WTC11 (cell line): ENCODE measurements around the gene LRTM1. TPM values are rescaled to one million over a fixed set of nuclear protein-coding genes. Genes with fewer than 3 reads are reported as not detected.

Experiments used
- ATAC-seq: fragments of 200-7000 bp; cut with Tn5 transposase; 2 replicates; pipeline ENCODE4 v1.10.0; 2021; ENCODE audit warnings: mild to moderate bottlenecking, moderate library complexity
- CTCF ChIA-PET: fragments of 300-600 bp; sonication (Branson Sonifier 250); formaldehyde crosslinking; loops from one replicate; lab custom pipeline; 2021; ENCODE audit warnings: antibody characterized with exemption; lab: Charles Lee
- POLR2A ChIA-PET: fragments of 350-600 bp; sonication (Branson Sonifier 250); formaldehyde crosslinking; loops from one replicate; lab custom pipeline; 2021; ENCODE audit warnings: antibody characterized with exemption; lab: Charles Lee
- DNase-seq: peaks from one replicate; pipeline ENCODE4 v3.0.0; 2021; ENCODE audit warnings: low spot score
- H3K27ac Mint-ChIP-seq: 2 replicates; pipeline ENCODE4 v1.8.0; 2021; ENCODE audit warnings: mixed read lengths
- H3K27me3 Mint-ChIP-seq: 2 replicates; pipeline ENCODE4 v1.8.0; 2021; ENCODE audit warnings: low read depth, mild to moderate bottlenecking, moderate library complexity, mixed read lengths
- H3K36me3 Mint-ChIP-seq: 2 replicates; pipeline ENCODE4 v1.8.0; 2021; ENCODE audit warnings: mixed read lengths
- H3K4me1 Mint-ChIP-seq: 2 replicates; pipeline ENCODE4 v1.8.0; 2022; ENCODE audit warnings: mixed read lengths
- H3K4me3 Mint-ChIP-seq: 2 replicates; pipeline ENCODE4 v1.8.0; 2021; ENCODE audit warnings: mild to moderate bottlenecking, moderate library complexity, mixed read lengths
- H3K9me3 Mint-ChIP-seq: 2 replicates; pipeline ENCODE4 v1.8.0; 2021; ENCODE audit warnings: mixed read lengths
- CREB1 ChIP-seq: sonication (generic); formaldehyde crosslinking; IDR thresholded peaks from 2 replicates; pipeline ENCODE4 v1.8.0; 2023; ENCODE audit warnings: mild to moderate bottlenecking, missing genetic modification reagents
- EMX1 ChIP-seq: fragments of 250-450 bp; sonication (Bioruptor Pico); IDR thresholded peaks from 2 replicates; pipeline ENCODE4 v1.8.0; 2021; ENCODE audit warnings: mild to moderate bottlenecking
- ESRRA ChIP-seq: sonication (generic); formaldehyde crosslinking; IDR thresholded peaks from 2 replicates; pipeline ENCODE4 v1.8.1; 2022; ENCODE audit warnings: mild to moderate bottlenecking, missing genetic modification reagents, borderline replicate concordance
- ETV6 ChIP-seq: sonication (generic); formaldehyde crosslinking; IDR thresholded peaks from 2 replicates; pipeline ENCODE4 v1.8.1; 2022; ENCODE audit warnings: mild to moderate bottlenecking, missing genetic modification reagents
- IRF2 ChIP-seq: sonication (generic); formaldehyde crosslinking; IDR thresholded peaks from 2 replicates; pipeline ENCODE4 v1.8.0; 2022; ENCODE audit warnings: low read depth, missing genetic modification reagents, borderline replicate concordance
- MXD4 ChIP-seq: fragments of 250-450 bp; sonication (Bioruptor Pico); IDR thresholded peaks from 2 replicates; pipeline ENCODE4 v1.8.0; 2021; ENCODE audit warnings: mild to moderate bottlenecking, moderate library complexity, borderline replicate concordance
- PRDM15 ChIP-seq: sonication (generic); formaldehyde crosslinking; IDR thresholded peaks from 2 replicates; pipeline ENCODE4 v1.8.0; 2022; ENCODE audit warnings: missing genetic modification reagents
- RORB ChIP-seq: fragments of 250-450 bp; sonication (Bioruptor Pico); IDR thresholded peaks from 2 replicates; pipeline ENCODE4 v1.9.0; 2021; ENCODE audit warnings: mild to moderate bottlenecking
- SMAD3 ChIP-seq: sonication (generic); formaldehyde crosslinking; IDR thresholded peaks from 2 replicates; pipeline ENCODE4 v1.8.0; 2022; ENCODE audit warnings: missing genetic modification reagents, mild to moderate bottlenecking, borderline replicate concordance
- SP1 ChIP-seq: sonication (generic); formaldehyde crosslinking; conservative IDR thresholded peaks from 2 replicates; pipeline ENCODE4 v1.8.1; 2022; ENCODE audit warnings: missing genetic modification reagents
- STAT6 ChIP-seq: sonication (generic); formaldehyde crosslinking; conservative IDR thresholded peaks from 2 replicates; pipeline ENCODE4 v1.8.1; 2023; ENCODE audit warnings: mild to moderate bottlenecking, low read depth, missing genetic modification reagents, moderate library complexity
- TEAD1 ChIP-seq: sonication (generic); formaldehyde crosslinking; IDR thresholded peaks from 2 replicates; pipeline ENCODE4 v1.8.0; 2022; ENCODE audit warnings: mild to moderate bottlenecking, missing genetic modification reagents
- ZNF138 ChIP-seq: sonication (generic); formaldehyde crosslinking; conservative IDR thresholded peaks from 2 replicates; pipeline ENCODE4 v1.8.1; 2022; ENCODE audit warnings: mild to moderate bottlenecking, moderate library complexity, missing genetic modification reagents
- ZNF396 ChIP-seq: fragments of 250-450 bp; sonication (Bioruptor Pico); IDR thresholded peaks from 2 replicates; pipeline ENCODE4 v1.8.0; 2021; ENCODE audit warnings: mild to moderate bottlenecking, moderate library complexity, borderline replicate concordance
- ZNF425 ChIP-seq: fragments of 250-450 bp; sonication (Bioruptor Pico); conservative IDR thresholded peaks from 2 replicates; pipeline ENCODE4 v1.9.0; 2021; ENCODE audit warnings: mild to moderate bottlenecking
- ZNF512 ChIP-seq: sonication (generic); formaldehyde crosslinking; IDR thresholded peaks from 2 replicates; pipeline ENCODE4 v1.8.1; 2022; ENCODE audit warnings: missing genetic modification reagents, borderline replicate concordance
- ZNF671 ChIP-seq: fragments of 250-450 bp; sonication (Bioruptor Pico); IDR thresholded peaks from 2 replicates; pipeline ENCODE4 v1.8.0; 2021; ENCODE audit warnings: mild to moderate bottlenecking
- ZSCAN18 ChIP-seq: fragments of 250-450 bp; sonication (Bioruptor Pico); IDR thresholded peaks from 2 replicates; pipeline ENCODE4 v2.1.2; 2022; ENCODE audit warnings: mild to moderate bottlenecking, moderate library complexity
- total RNA-seq: library from RNA; stranded (reverse); gene quantifications from 3 replicates; pipeline ENCODE4 v1.2.3, GENCODE V29; 2021
- TF ChIP-seq, protein P1 (sequence below): fragments of 250-450 bp; sonication (Bioruptor Pico); IDR thresholded peaks from 2 replicates; pipeline ENCODE4 v1.8.0; 2021; ENCODE audit warnings: mild to moderate bottlenecking
- TF ChIP-seq, protein P2 (sequence below): sonication (generic); formaldehyde crosslinking; IDR thresholded peaks from 2 replicates; pipeline ENCODE4 v1.8.0; 2022; ENCODE audit warnings: mild to moderate bottlenecking, missing genetic modification reagents

Gene LRTM1
- total RNA-seq, 1 experiment from 2014 or later, result not detected

- TF ChIP-seq ZSCAN18, result no peak
- TF ChIP-seq ZNF396 (CRISPR knock-in tag), result no peak
- TF ChIP-seq TEAD1, result no peak
Measured at GRCh38 chr3:54949491-54950044, 21.7 kb upstream of the LRTM1 start (continued).

GRCh38 chr3:54941690-54942362 is 14.0 kb upstream of the LRTM1 start:
- no peak for DNase-seq
- TF ChIP-seq MXD4 (CRISPR knock-in tag) (no peak), STAT6 (CRISPR knock-in tag) (no peak), EMX1 (CRISPR knock-in tag) (no peak), SMAD3 (no peak), CREB1 (CRISPR knock-in tag) (no peak), RORB (CRISPR knock-in tag) (no peak), ETV6 (CRISPR knock-in tag) (no peak), TEAD1 (no peak), ZNF512 (CRISPR knock-in tag) (no peak), SP1 (no peak), ZNF425 (CRISPR knock-in tag) (no peak), ESRRA (CRISPR knock-in tag) (no peak), IRF2 (CRISPR knock-in tag) (no peak), ZNF671 (CRISPR knock-in tag) (no peak), PRDM15 (CRISPR knock-in tag) (no peak), ZNF138 (CRISPR knock-in tag) (no peak)
- TF ChIP-seq, protein P1, sequence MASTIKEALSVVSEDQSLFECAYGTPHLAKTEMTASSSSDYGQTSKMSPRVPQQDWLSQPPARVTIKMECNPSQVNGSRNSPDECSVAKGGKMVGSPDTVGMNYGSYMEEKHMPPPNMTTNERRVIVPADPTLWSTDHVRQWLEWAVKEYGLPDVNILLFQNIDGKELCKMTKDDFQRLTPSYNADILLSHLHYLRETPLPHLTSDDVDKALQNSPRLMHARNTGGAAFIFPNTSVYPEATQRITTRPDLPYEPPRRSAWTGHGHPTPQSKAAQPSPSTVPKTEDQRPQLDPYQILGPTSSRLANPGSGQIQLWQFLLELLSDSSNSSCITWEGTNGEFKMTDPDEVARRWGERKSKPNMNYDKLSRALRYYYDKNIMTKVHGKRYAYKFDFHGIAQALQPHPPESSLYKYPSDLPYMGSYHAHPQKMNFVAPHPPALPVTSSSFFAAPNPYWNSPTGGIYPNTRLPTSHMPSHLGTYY, result no peak
- TF ChIP-seq, protein P2, sequence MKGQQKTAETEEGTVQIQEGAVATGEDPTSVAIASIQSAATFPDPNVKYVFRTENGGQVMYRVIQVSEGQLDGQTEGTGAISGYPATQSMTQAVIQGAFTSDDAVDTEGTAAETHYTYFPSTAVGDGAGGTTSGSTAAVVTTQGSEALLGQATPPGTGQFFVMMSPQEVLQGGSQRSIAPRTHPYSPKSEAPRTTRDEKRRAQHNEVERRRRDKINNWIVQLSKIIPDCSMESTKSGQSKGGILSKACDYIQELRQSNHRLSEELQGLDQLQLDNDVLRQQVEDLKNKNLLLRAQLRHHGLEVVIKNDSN (CRISPR knock-in tag), result no peak
- TF ChIP-seq, all 79 proteins: peak for 0
- ChIA-PET POLR2A (no interaction called here), CTCF (no interaction called here)
- no peaks in the 10 kb centered on the region for H3K9me3 Mint-ChIP-seq
- no peak overlapping the region for H3K4me3 Mint-ChIP-seq
- peaks cover 9% of the 10 kb centered on the region for H3K4me1 Mint-ChIP-seq
- no peak for ATAC-seq
- no peaks in the 10 kb centered on the region for H3K27me3 Mint-ChIP-seq
- H3K36me3 Mint-ChIP-seq, result no peaks in the 10 kb centered on the region
- H3K27ac Mint-ChIP-seq, result no peak overlapping the region
